ENCODE measurements around the gene STAC3.

GRCh38 chr12:57216014-57216911, 34.7 kb downstream of the STAC3 start, which contains the start of gene NXPH4:
- TF ChIP-seq HMGXB4 (CRISPR knock-in tag; IDR thresholded peaks at IDR 0.05; ENCODE audit: borderline replicate concordance) (no peak), FOSB (CRISPR knock-in tag; IDR thresholded peaks at IDR 0.05) (no peak), CTCF (IDR thresholded peaks at IDR 0.05) (peak; percentile 21; the same call in 1 of the 3 replicates), POLR2AphosphoS2 (conservative IDR thresholded peaks at IDR 0.05; ENCODE audit: low read length) (no peak), HDAC2 (IDR thresholded peaks at IDR 0.05) (no peak), POLR2A (IDR thresholded peaks at IDR 0.05; ENCODE audit: low read length) (no peak), TP53 (CRISPR knock-in tag; IDR thresholded peaks at IDR 0.05) (no peak), NR3C1 (IDR thresholded peaks at IDR 0.05) (no peak), RAD21 (conservative IDR thresholded peaks at IDR 0.05 in 1 of 2, IDR thresholded peaks at IDR 0.05 in 1 of 2) (no peak), MAFK (IDR thresholded peaks at IDR 0.05; ENCODE audit: partially characterized antibody) (no peak), REST (IDR thresholded peaks at IDR 0.05) (no peak), MAX (IDR thresholded peaks at IDR 0.05) (no peak), MYC (IDR thresholded peaks at IDR 0.05; ENCODE audit: borderline replicate concordance, low read length) (no peak), CHD2 (IDR thresholded peaks at IDR 0.05; ENCODE audit: low read length, partially characterized antibody) (no peak)
